ENCODE measurements around the gene CCDC69. TPM values are rescaled to one million over a fixed set of nuclear protein-coding genes. Genes with fewer than 3 reads are reported as not detected.

Gene CCDC69
- total RNA-seq, 4 donors from 2014 or later = 204 to 317 (median 256) TPM

GRCh38 chr5:151192626-151193025, 31.3 kb downstream of the CCDC69 start:
- Histone ChIP-seq H3K4me3 (no peak overlapping the region), H3K4me1 (peaks cover 0 to 23% (median 9%) of the 10 kb centered on the region in 3 donors), H3K9me3 (no peaks in the 10 kb centered on the region), H3K27ac (no peak overlapping the region), H3K36me3 (peaks cover 0 to 51% of the 10 kb centered on the region in 2 donors), H3K27me3 (no peaks in the 10 kb centered on the region)
- TF ChIP-seq POLR2A (IDR thresholded peaks at IDR 0.05) (no peak), POLR2AphosphoS5 (IDR thresholded peaks at IDR 0.05) (no peak), EP300 (IDR thresholded peaks at IDR 0.05) (no peak), CTCF (IDR thresholded peaks at IDR 0.05) (no peak)
- no peak for ATAC-seq

- Histone ChIP-seq H3K4me1 (peaks cover 0 to 18% (median 7%) of the 10 kb centered on the region in 3 donors), H3K27me3 (no peaks in the 10 kb centered on the region), H3K4me3 (no peak overlapping the region), H3K27ac (no peak overlapping the region), H3K36me3 (peaks cover 0 to 51% of the 10 kb centered on the region in 2 donors), H3K9me3 (no peaks in the 10 kb centered on the region)
- WGBS, 2 donors (ENCODE audit: low coverage in 1 of 2) = 100% methylated on average over 1 of the region's 1 CpG; no CpG with 5 or more reads in 1 of the 2 donors
- TF ChIP-seq EP300 (IDR thresholded peaks at IDR 0.05) (no peak), CTCF (IDR thresholded peaks at IDR 0.05) (no peak), POLR2A (IDR thresholded peaks at IDR 0.05) (no peak), POLR2AphosphoS5 (IDR thresholded peaks at IDR 0.05) (no peak)
- ATAC-seq = no peak
Measured at GRCh38 chr5:151191661-151192060, 32.2 kb downstream of the CCDC69 start.

- no peaks in the 10 kb centered on the region for H3K9me3 ChIP-seq
- TF ChIP-seq EP300 (IDR thresholded peaks at IDR 0.05) = no peak
- 83 to 93% methylated on average over 2 of the region's 2 CpGs for WGBS, 2 donors (ENCODE audit: low coverage in 1 of 2)
Measured at GRCh38 chr5:151189151-151189550, 34.7 kb downstream of the CCDC69 start.

GRCh38 chr5:151186538-151186937, 37.4 kb downstream of the CCDC69 start:
- WGBS, 2 donors (ENCODE audit: low coverage in 1 of 2) = 86 to 96% methylated on average over 4 of the region's 4 CpGs
- no peak overlapping the region for H3K4me3 ChIP-seq
- ATAC-seq = no peak
- no peaks in the 10 kb centered on the region for H3K4me1 ChIP-seq
- TF ChIP-seq POLR2A (IDR thresholded peaks at IDR 0.05) = no peak
- no peak for TF ChIP-seq POLR2AphosphoS5 (IDR thresholded peaks at IDR 0.05)
- no peak for TF ChIP-seq CTCF (IDR thresholded peaks at IDR 0.05)
- no peak for TF ChIP-seq EP300 (IDR thresholded peaks at IDR 0.05)
- peaks cover 0 to 79% of the 10 kb centered on the region in 2 donors for H3K36me3 ChIP-seq
- no peaks in the 10 kb centered on the region for H3K27me3 ChIP-seq
- no peaks in the 10 kb centered on the region for H3K9me3 ChIP-seq
- H3K27ac ChIP-seq = no peak overlapping the region

More at GRCh38 chr5:151189151-151189550, 34.7 kb downstream of the CCDC69 start:
- H3K27ac ChIP-seq = no peak overlapping the region
- no peak overlapping the region for H3K4me3 ChIP-seq
- peaks cover 0 to 67% of the 10 kb centered on the region in 2 donors for H3K36me3 ChIP-seq
- ATAC-seq = no peak
- H3K27me3 ChIP-seq = no peaks in the 10 kb centered on the region
- no peaks in the 10 kb centered on the region for H3K4me1 ChIP-seq

- ATAC-seq = no peak
- Histone ChIP-seq H3K27me3 (no peaks in the 10 kb centered on the region), H3K4me3 (no peak overlapping the region), H3K9me3 (no peaks in the 10 kb centered on the region), H3K4me1 (no peaks in the 10 kb centered on the region), H3K27ac (no peak overlapping the region), H3K36me3 (peaks cover 0 to 84% of the 10 kb centered on the region in 2 donors)
- WGBS, 2 donors (ENCODE audit: low coverage in 1 of 2) = 18 to 67% methylated on average over 2 to 5 of the region's 5 CpGs
- no peak for TF ChIP-seq CTCF (IDR thresholded peaks at IDR 0.05)
Measured at GRCh38 chr5:151186052-151186451, 37.8 kb downstream of the CCDC69 start.
